ENCODE measurements around the gene PAM16.
A peak's percentile ranks its signal among the peaks of the same experiment; 100 is the strongest.

Gene PAM16

DNA sequence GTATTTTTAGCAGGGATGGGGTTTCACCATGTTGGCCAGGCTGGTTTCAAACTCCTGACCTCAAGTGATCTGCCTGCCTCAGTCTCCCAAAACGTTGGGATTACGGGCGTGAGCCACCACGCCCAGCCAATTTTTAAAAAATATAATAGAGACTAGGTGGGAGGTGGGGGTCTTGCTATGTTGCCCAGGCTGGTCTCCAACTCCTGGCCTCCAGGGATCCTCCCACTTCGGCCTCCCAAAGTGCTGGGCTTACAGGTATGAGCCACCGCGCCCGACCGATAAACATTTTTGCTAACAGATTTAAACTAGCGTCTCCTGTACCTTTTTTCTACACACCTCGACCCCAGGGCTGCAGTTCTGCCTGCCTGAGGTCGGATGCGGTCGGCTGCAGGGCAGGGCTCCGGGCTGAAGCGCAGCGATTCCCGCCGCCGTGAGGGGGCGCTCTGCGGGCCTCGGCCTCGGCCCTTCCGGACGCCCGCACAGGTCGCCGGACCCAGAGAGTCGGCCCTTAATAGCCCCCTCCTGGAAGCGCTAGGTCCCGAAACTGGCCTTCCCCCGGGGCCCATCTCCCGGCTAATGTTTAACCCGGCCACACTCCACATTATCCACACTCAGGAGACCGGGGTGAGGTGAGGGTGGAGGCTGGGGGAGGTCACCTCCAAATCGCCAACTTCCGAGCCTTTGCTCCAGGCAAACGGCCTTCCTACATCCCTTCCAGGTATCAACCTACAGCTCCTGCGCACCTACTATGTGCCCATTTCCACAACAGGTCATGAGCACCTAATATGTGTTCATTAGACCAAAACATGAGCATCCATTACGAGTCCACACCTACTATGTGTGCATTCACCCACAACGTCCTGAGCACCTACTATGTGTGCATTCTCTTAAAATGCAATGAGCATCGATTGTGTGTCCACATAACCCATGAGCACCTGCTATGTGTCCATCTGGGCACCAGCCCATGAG lies 37.3 kb downstream of the PAM16 start:
- DNase-seq, result peak in 1 of 3 donors; percentile 44
- no peaks in the 10 kb centered on the region for H3K9me3 ChIP-seq (ENCODE audit: control extremely low read depth in 1 of 5, control insufficient read depth in 4 of 5, insufficient read depth in 2 of 5, low read depth in 1 of 5, low read length in 4 of 5)
- peaks cover 0 to 21% (median 16%) of the 10 kb centered on the region in 4 experiments for H3K4me1 ChIP-seq (ENCODE audit: control extremely low read depth in 1 of 4, control insufficient read depth in 4 of 4, insufficient read depth in 4 of 4, low read length in 3 of 4)
- ChIA-PET CTCF (interaction anchor here (1.2 to 2.8 kb wide), 3 partner anchors 12 to 41 kb away, joined by 3 to 14 read pairs (median 4); partner anchors contain the start of gene TFAP4), POLR2A (no interaction called here)
- H3K27ac ChIP-seq (ENCODE audit: insufficient read depth in 1 of 2, low read depth in 1 of 2, low read length in 2 of 2, poor library complexity in 1 of 2, severe bottlenecking in 2 of 2), result no peak overlapping the region
- no peak overlapping the region for H3K4me3 ChIP-seq (ENCODE audit: control insufficient read depth in 1 of 7, extremely low read depth in 1 of 7, insufficient read depth in 4 of 7, low read depth in 2 of 7, low read length in 6 of 7)
- no peaks in the 10 kb centered on the region for H3K36me3 ChIP-seq (ENCODE audit: control insufficient read depth in 4 of 4, insufficient read depth in 4 of 4, low read length in 3 of 4)
- H3K27me3 ChIP-seq (replicated peaks in 2 of 5; ENCODE audit: control insufficient read depth in 4 of 5, insufficient read depth in 5 of 5, low read length in 4 of 5), result peaks cover 0 to 37% (median 17%) of the 10 kb centered on the region in 5 experiments
- WGBS (ENCODE audit: insufficient coverage), result 15% methylated on average over 22 of the region's 43 CpGs

DNA sequence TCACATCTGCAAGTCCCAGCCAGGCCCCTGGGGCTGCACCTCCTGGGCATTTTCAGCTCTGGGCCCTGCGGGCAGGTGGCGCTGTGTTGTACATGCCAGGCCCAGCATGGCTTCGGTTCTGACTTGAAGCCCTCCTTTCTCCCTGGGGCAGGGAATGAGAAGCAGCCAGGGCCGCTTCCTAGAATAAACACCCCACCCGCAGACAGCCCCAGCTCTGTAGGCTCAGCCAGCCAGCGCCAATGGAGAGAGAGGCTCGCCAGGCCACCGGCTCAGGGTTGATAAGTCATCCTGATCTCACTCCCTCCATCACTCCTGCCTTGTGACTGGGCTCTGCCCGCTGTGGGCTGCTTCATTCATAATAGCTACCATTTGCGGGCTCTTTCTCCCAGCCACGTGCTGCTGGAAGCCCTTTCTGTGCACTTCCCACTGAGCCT lies 41.3 kb downstream of the PAM16 start:
- POLR2A ChIA-PET, result no interaction called here
- Histone ChIP-seq H3K27ac (ENCODE audit: insufficient read depth in 1 of 2, low read depth in 1 of 2, low read length in 2 of 2, poor library complexity in 1 of 2, severe bottlenecking in 2 of 2) (no peak overlapping the region), H3K36me3 (ENCODE audit: control insufficient read depth in 4 of 4, insufficient read depth in 4 of 4, low read length in 3 of 4) (peaks cover 0 to 4% (median 0%) of the 10 kb centered on the region in 4 experiments), H3K27me3 (replicated peaks in 2 of 5; ENCODE audit: control insufficient read depth in 4 of 5, insufficient read depth in 5 of 5, low read length in 4 of 5) (peaks cover 0 to 20% (median 8%) of the 10 kb centered on the region in 5 experiments), H3K4me3 (ENCODE audit: control insufficient read depth in 1 of 7, extremely low read depth in 1 of 7, insufficient read depth in 4 of 7, low read depth in 2 of 7, low read length in 6 of 7) (no peak overlapping the region), H3K4me1 (ENCODE audit: control extremely low read depth in 1 of 4, control insufficient read depth in 4 of 4, insufficient read depth in 4 of 4, low read length in 3 of 4) (peaks cover 5 to 29% (median 19%) of the 10 kb centered on the region in 4 experiments), H3K9me3 (ENCODE audit: control extremely low read depth in 1 of 5, control insufficient read depth in 4 of 5, insufficient read depth in 2 of 5, low read depth in 1 of 5, low read length in 4 of 5) (no peaks in the 10 kb centered on the region)
- CTCF ChIA-PET, result interaction anchor here (0.9 to 10.2 kb wide), 11 partner anchors 8 to 47 kb away, joined by 3 to 188 read pairs (median 6); partner anchors contain the start of gene PAM16
- DNase-seq, result peak; percentile 71 to 90 (median 89)
- 36% methylated on average over 11 of the region's 11 CpGs for WGBS (ENCODE audit: insufficient coverage)

DNA sequence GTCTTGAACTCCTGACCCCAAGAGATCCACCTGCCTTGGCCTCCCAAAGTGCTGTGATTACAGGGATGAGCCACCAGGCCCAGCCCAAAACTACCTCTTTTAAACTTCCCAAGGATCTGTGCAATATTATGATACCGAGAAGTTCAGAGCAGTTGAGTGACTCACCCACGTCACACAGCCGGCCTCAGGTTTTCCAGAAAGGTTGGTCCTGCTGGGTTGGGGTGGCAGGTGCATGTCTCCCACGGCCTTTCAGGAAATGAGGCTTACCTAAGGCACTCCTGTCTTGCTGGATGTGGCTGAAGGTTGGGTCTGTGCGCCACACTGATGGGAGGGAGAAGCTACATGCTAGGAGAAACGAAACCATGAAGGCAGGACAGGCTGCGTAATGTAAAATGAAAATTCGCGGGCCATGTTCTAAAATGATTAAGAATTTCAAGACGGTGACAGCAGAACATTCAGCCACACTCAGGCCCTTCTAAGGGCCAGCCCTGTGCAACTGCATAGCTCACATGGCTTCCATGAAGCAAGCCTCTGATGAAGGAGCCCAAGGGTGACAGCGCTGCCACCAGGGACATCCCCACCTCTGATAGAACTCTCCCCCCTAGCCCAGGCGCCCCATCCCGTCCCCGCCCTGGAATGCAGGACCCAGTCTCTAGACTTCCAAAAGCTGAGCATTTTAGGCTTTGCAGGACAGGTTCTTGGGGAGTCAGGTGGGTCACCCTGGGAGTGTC lies 41.9 kb downstream of the PAM16 start:
- Histone ChIP-seq H3K4me3 (ENCODE audit: control insufficient read depth in 1 of 7, extremely low read depth in 1 of 7, insufficient read depth in 4 of 7, low read depth in 2 of 7, low read length in 6 of 7) (no peak overlapping the region), H3K4me1 (ENCODE audit: control extremely low read depth in 1 of 4, control insufficient read depth in 4 of 4, insufficient read depth in 4 of 4, low read length in 3 of 4) (peaks cover 5 to 26% (median 17%) of the 10 kb centered on the region in 4 experiments), H3K9me3 (ENCODE audit: control extremely low read depth in 1 of 5, control insufficient read depth in 4 of 5, insufficient read depth in 2 of 5, low read depth in 1 of 5, low read length in 4 of 5) (no peaks in the 10 kb centered on the region), H3K27ac (ENCODE audit: insufficient read depth in 1 of 2, low read depth in 1 of 2, low read length in 2 of 2, poor library complexity in 1 of 2, severe bottlenecking in 2 of 2) (no peak overlapping the region), H3K36me3 (ENCODE audit: control insufficient read depth in 4 of 4, insufficient read depth in 4 of 4, low read length in 3 of 4) (peaks cover 0 to 4% (median 0%) of the 10 kb centered on the region in 4 experiments), H3K27me3 (replicated peaks in 2 of 5; ENCODE audit: control insufficient read depth in 4 of 5, insufficient read depth in 5 of 5, low read length in 4 of 5) (peaks cover 0 to 14% (median 3%) of the 10 kb centered on the region in 5 experiments)
- POLR2A ChIA-PET, result interaction anchor here (0.6 kb wide), 1 partner anchor 22 kb away, joined by 3 read pairs; no protein-coding TSS in a partner anchor
- WGBS (ENCODE audit: insufficient coverage), result 94% methylated on average over 11 of the region's 14 CpGs
- CTCF ChIA-PET, result interaction anchor here (0.9 to 10.2 kb wide), 12 partner anchors 8 to 46 kb away, joined by 3 to 188 read pairs (median 6); partner anchors contain the start of gene PAM16
- DNase-seq, result no peak

DNA sequence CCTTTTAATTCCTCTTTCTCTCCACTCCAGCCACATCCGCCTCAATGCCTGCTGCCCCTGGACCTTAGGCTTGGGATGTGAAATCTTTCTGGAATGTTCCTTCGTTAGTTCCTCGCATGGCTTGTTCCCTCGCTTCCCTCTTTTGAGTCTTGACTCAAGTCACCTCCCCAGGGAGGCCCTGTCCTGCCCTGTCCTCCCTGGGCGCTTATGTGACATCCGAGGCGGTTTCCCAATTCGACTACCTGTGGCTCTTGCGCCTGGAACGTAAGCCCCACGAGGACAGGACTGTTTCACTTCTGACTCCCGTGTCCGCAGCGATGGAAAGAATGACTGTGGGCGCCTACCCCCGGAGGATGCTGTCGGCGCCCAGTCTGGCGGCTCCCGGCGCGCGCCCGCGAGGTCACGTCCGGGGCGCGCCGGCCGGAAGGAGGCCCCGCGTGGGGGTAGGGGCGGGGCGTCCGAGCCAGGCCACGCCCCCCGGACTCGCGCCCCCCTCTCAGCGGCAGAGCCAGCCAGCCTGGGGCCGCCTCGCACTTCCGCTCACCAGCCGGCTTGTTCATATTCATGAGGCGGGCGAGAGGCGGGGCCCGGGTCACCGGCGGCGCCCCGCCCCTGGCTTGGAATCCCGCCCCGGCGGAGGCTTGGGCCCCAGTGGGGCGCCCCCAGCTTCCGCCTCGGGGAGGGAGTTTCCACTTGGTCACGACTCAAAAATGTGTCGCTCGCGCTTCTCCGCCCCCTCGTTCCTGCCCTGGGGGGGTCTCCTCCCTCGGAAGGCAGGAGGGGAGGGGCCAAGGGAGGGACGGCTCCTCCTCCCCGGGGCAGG lies 43.7 kb downstream of the PAM16 start:
- Histone ChIP-seq H3K27ac (ENCODE audit: insufficient read depth in 1 of 2, low read depth in 1 of 2, low read length in 2 of 2, poor library complexity in 1 of 2, severe bottlenecking in 2 of 2) (peak overlapping the region; percentile 33 to 75), H3K4me3 (ENCODE audit: control insufficient read depth in 1 of 7, extremely low read depth in 1 of 7, insufficient read depth in 4 of 7, low read depth in 2 of 7, low read length in 6 of 7) (peak overlapping the region; percentile 56 to 81 (median 77)), H3K9me3 (ENCODE audit: control extremely low read depth in 1 of 5, control insufficient read depth in 4 of 5, insufficient read depth in 2 of 5, low read depth in 1 of 5, low read length in 4 of 5) (no peaks in the 10 kb centered on the region), H3K4me1 (ENCODE audit: control extremely low read depth in 1 of 4, control insufficient read depth in 4 of 4, insufficient read depth in 4 of 4, low read length in 3 of 4) (peaks cover 5 to 24% (median 15%) of the 10 kb centered on the region in 4 experiments), H3K27me3 (replicated peaks in 2 of 5; ENCODE audit: control insufficient read depth in 4 of 5, insufficient read depth in 5 of 5, low read length in 4 of 5) (no peaks in the 10 kb centered on the region), H3K36me3 (ENCODE audit: control insufficient read depth in 4 of 4, insufficient read depth in 4 of 4, low read length in 3 of 4) (peaks cover 0 to 4% (median under 1%) of the 10 kb centered on the region in 4 experiments)
- WGBS (ENCODE audit: insufficient coverage), result 6% methylated on average over 52 of the region's 68 CpGs
- DNase-seq, result peak; percentile 94 to 97 (median 97)
- ChIA-PET POLR2A (interaction anchor here (0.7 kb wide), 1 partner anchor 25 kb away, joined by 3 read pairs; no protein-coding TSS in a partner anchor), CTCF (interaction anchor here (0.7 to 10.2 kb wide), 6 partner anchors 8 to 45 kb away, joined by 3 to 188 read pairs (median 6); partner anchors contain the start of gene TFAP4)

DNA sequence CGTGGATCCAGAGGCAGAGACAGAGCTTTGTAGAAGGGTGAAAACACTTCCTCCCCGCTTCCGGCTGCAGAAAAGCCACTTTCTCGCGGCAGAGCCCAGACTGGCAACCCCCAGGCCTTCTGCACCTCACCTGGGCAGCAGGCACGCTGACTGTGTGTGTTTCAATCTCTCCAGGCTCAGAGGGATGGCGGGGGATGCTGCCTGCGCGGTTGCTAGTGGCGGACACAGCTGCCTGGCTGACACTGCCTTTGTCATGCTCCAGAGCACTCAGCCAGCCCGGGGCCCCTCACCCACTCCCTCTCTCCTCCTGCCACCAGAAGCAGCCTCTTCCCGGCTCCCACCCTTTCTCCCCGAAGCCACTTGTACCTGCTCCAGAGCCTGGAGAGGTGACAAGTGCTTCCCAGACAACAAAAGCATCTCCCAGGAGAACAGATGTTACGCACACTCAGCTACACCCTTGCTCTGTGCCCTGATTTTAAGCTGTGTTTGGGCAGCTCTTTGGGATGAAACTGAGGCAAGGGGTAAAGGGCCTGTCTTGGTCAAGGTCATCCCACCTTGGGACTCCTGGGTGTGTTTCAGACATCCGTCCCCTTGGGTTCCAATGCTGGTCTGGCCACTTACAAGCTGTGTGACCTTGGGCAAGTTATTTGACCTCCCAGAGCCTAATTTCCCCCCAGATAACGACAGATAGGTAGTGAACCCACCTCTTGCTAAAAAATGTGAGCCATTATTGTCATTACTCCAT lies 44.5 kb downstream of the PAM16 start:
- peak overlapping the region in 1 of 2 experiments; percentile 75 for H3K27ac ChIP-seq (ENCODE audit: insufficient read depth in 1 of 2, low read depth in 1 of 2, low read length in 2 of 2, poor library complexity in 1 of 2, severe bottlenecking in 2 of 2)
- H3K4me3 ChIP-seq (ENCODE audit: control insufficient read depth in 1 of 7, extremely low read depth in 1 of 7, insufficient read depth in 4 of 7, low read depth in 2 of 7, low read length in 6 of 7), result peak overlapping the region; percentile 56 to 81 (median 76)
- peaks cover 0 to 4% (median under 1%) of the 10 kb centered on the region in 4 experiments for H3K36me3 ChIP-seq (ENCODE audit: control insufficient read depth in 4 of 4, insufficient read depth in 4 of 4, low read length in 3 of 4)
- H3K27me3 ChIP-seq (replicated peaks in 2 of 5; ENCODE audit: control insufficient read depth in 4 of 5, insufficient read depth in 5 of 5, low read length in 4 of 5), result no peaks in the 10 kb centered on the region
- H3K9me3 ChIP-seq (ENCODE audit: control extremely low read depth in 1 of 5, control insufficient read depth in 4 of 5, insufficient read depth in 2 of 5, low read depth in 1 of 5, low read length in 4 of 5), result no peaks in the 10 kb centered on the region
- 72% methylated on average over 14 of the region's 16 CpGs for WGBS (ENCODE audit: insufficient coverage)
- H3K4me1 ChIP-seq (ENCODE audit: control extremely low read depth in 1 of 4, control insufficient read depth in 4 of 4, insufficient read depth in 4 of 4, low read length in 3 of 4), result peaks cover 5 to 24% (median 15%) of the 10 kb centered on the region in 4 experiments
- CTCF ChIA-PET, result interaction anchor here (2.1 to 10.2 kb wide), 3 partner anchors 19 to 33 kb away, joined by 7 to 188 read pairs (median 89); partner anchors contain the start of gene TFAP4
- peak in 1 of 3 donors; percentile 37 for DNase-seq
- POLR2A ChIA-PET, result no interaction called here
